ENCODE data around the gene TOGARAM2.
A peak's percentile ranks its signal among the peaks of the same experiment; 100 is the strongest.

The TOGARAM2 gene

DNA sequence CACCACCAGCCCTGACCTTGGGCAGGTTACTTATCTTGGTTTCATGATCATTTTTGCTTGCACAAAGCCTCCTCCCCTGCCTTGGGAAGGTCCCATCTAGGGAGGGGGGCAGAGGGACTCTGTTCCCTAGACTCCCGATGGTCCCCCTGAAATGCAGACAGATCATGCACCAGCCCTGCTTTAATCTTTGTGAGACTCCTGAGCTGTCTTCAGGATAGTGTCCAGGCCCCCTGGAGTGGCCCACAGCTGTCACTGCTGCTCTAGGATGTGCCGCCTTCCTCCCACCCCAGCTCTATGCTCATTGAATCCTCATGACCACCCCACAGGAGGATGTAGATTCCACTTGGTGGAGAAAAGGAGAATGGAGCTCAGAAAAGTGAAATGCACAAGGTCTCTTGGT lies 65.2 kb downstream of the TOGARAM2 start:
- H3K27ac ChIP-seq, result no peak overlapping the region

DNA sequence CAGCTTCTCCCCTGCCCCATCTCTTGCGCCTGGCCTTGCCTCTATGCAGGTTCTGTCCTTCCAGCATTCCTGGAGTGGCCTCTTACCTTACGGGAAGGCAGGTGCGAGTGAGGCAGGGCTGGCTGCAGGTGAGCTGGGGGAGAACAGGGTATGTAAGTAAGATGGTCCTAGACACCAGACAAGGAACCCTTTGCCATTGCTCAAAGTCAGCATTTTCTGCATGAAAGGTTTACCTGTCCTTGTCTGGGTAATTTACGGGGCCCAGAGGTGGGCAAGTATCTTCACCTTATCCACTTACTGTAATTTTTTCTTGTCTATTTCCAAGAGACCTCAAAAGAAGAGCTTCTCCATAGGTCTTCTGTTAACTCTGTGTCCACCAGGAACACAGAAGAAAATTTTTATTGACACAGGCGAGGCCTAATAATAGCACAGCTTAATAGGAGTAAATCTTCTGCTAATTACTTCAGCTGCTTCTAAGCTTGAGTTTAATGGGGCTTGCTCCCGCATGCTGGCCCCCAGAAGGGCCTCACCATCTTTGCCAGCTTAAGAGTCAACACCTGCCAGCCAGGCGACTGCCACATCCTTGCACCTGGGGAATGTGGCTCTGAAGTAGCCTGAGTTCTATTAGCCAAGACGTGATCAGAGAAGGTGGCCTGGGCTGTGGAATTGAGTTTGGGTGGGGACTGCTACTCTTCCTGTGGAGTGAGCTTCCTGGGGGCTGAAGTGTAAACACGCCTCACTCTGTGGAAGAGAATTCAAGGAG lies 66.2 kb downstream of the TOGARAM2 start:
- no peak overlapping the region for H3K27ac ChIP-seq

More for the DNA sequence above, 65.2 kb downstream of the TOGARAM2 start:
- DNase-seq (ENCODE audit: low read depth, low spot score), result no peak

DNA sequence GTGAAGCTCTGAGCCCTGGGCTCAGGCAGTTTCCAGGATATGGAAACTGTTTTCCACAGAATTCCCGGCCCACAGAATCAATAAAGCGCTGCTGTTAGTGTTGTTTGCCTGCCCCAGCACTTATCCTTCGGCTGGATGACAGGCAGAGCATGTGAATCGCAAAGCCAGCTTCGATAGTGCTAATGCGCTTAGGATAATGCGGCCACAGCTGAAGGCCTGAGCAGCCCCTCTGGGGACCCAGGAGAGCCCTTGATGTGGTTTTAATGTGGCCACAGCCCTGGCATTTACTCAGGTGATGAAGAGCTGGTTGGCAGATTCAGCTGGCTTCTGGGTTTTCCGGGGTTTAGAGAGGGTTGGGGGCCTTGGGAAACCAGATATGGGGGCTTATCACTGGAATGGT lies 69.5 kb downstream of the TOGARAM2 start:
- no peak overlapping the region for H3K27ac ChIP-seq
- DNase-seq (ENCODE audit: low read depth, low spot score), result no peak

More for the DNA sequence above, 66.2 kb downstream of the TOGARAM2 start:
- no peak for DNase-seq (ENCODE audit: low read depth, low spot score)

DNA sequence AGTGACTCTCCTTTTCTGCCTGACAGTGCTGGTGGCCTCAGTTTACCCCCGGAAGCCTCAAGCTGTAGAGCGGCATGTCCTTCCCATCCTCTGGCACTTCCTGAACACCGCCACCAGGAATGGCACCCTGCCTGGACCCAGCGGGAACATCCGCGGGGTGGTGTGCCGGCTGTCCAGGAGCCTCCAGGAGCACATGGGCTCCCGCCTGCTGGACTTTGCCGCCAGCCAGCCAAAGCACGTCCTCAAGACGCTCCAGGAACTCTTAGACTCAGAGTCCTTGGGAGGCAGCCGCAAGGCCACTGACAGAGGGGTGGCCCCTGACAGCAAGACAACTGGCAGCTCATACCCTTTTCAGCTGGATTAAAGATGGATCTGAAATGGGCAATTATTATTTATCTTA lies 70.6 kb downstream of the TOGARAM2 start:
- H3K27ac ChIP-seq, result no peak overlapping the region
- no peak for DNase-seq (ENCODE audit: low read depth, low spot score)

DNA sequence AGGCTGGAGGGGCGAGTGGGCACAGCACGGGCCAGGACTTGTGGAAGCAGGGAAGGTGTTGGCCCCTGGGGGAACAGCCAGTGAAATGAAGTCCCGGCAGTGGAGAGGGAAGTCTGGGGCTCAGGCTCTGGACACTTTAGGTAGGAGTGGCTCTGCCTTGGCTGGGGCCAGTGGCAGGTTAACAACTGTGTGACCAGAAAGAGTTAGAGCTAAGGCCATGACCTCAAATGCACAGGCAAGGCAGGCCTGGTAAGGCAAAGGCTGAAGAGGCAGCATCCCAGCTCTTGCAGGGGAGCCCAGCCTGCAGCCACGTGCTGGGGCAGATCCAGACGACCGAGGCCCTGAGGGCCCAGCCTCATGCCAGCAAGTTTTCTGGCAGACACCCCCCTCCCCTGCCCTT lies 71.7 kb downstream of the TOGARAM2 start:
- no peak for DNase-seq (ENCODE audit: low read depth, low spot score)
- no peak overlapping the region for H3K27ac ChIP-seq

DNA sequence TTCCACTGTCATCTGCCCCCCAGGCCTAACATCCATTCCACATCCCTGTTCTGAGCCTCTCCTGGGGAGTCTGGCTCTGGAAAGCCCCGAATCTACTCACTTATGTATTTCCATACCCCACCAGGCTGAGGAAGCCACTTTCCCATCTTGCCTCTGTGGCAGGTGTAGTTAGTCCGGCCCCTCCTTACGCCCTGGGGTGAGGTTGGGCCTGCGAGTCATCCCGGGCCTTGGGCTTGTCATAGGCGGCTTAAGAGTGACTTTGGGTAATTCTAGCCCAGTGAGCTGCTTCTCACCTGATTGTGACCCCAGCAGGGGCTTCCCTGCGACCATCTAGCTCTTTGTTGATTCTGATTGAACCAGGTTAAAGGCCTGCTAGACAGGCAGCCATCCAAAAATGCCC lies 72.1 kb downstream of the TOGARAM2 start:
- no peak overlapping the region for H3K27ac ChIP-seq
- no peak for DNase-seq (ENCODE audit: low read depth, low spot score)

DNA sequence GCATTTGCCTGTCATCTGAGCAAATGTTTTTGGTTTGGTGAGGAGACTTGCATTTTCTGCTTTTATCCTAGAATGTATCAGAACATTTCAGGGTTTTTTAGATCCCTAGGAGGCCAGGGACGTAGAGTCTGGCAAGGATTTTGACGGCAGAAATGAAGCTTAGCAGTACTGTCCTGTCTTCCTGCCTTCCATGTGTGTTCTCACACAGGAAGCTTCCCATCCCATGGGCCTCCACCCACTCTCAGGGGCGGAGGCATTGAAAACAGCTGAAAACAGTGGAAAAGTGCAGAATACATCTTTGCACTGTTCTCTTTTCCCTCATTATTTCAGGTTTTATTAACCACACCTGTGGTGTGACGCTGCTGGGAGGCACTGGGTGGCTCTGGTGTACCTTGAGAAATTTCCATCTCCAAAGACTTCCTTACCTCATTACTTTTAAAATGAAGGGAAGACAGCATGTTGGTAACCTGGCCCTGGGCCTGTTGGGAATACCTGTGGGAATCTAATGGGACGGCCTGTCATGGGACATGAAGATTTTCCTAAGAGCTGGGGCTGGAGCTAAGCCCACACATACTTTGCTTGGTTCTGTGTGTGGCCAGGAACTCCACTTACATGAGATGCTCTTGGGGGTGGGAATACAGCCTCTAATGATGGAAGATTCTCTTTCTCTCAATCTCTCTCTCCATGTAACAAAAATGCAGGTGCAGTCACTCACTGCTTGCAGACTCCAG lies 72.7 kb downstream of the TOGARAM2 start:
- H3K27ac ChIP-seq, result no peak overlapping the region

DNA sequence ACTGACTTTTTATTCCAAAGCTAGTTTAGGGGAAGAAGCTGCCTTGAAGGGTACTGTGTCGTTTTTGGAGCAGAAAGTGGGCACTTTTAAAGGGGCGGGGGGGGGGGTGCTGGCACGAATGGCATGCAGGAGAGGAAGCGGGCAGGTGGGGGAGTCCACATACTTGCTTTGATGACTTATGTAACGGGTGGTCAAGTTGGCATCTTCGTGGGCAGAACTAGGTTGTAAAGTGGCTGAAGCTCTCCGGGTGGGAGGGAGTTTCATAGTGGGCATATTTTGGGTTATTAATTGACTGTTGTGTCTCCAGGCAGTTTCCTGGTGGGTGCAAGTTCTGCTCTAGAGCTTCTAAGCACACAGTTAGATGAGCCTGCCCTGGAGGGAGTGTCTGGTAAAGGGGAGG lies 73.3 kb downstream of the TOGARAM2 start:
- no peak overlapping the region for H3K27ac ChIP-seq
- DNase-seq (ENCODE audit: low read depth, low spot score), result no peak

More for the DNA sequence above, 72.7 kb downstream of the TOGARAM2 start:
- no peak for DNase-seq (ENCODE audit: low read depth, low spot score)

DNA sequence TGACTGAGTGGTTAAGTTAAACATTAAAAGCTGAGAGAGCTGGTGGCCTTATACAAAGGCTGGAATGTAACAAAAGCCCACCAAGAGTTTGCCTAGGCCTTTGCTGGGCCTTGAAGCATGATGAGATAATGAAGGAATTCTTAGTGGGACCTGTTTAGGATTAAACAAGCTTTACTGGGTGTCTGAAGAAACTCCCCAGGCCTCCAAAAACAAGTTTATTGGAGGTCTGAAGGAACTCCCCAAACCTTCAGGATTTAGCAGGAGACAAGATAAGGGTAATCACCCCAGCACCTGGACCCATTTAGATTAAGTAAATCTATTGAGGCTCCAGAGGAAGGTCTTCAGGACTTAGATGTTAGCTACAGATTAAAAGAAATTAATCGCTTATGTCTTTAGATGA lies 74.5 kb downstream of the TOGARAM2 start:
- no peak overlapping the region for H3K27ac ChIP-seq
- no peak for DNase-seq (ENCODE audit: low read depth, low spot score)

DNA sequence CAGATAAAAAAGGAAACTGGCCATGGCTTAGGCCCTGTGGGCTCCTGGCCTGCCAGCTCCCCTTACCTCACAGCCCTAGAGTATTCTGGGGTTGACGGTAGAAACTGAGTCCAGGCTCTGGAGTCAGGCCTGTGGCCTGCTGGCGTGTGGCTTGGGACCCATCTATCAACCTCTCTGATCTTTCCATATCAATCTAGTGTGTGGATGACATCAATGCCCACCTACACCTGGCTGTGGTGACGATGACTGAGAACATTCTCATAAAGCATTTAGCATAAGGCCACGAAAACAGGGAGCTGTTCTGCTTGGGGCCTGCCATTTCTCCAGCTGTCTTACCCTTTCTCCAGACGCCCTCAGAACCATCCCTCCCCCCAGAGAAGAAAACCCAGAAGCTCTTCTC lies 75.4 kb downstream of the TOGARAM2 start:
- H3K27ac ChIP-seq, result no peak overlapping the region
- DNase-seq (ENCODE audit: low read depth, low spot score), result no peak

DNA sequence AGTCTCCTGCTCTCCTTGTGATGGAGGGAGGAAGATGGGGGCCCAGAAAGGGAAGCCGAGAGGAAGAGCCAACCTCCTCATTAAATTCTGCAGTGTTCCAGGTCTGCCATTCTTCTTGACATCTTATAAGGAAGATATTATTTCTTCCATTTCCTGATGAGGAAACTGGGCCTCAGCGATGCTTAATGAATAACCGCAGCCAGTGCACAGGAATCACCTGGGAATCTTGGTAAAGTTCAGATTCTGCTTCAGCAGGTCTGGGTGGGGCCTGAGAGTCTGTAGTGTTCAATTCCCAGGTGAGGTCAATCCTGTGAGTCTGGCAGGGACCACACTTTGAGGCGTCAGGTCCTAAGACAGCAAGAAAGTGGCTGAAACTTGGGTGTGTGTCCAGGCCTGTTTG lies 75.9 kb downstream of the TOGARAM2 start:
- H3K27ac ChIP-seq, result no peak overlapping the region
- no peak for DNase-seq (ENCODE audit: low read depth, low spot score)

DNA sequence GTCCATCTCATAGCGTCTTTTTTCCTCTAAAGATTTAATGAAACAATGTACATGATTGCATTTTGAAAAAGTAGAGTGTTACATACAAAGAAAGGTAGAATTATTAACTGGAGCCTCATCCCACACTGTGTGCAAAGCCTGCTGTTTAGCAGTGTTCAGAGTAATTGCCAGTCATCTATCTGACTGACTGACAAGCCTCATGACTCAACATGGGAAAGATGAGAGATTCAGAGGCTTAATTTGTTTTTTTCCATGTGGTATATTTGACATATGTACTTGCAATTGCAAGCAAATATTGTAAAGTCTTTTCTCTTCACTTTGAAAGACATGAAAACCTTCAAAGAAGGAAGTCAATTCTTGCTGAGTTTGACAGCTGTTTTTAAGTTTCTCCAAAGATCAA lies 78.5 kb downstream of the TOGARAM2 start:
- DNase-seq (ENCODE audit: low read depth, low spot score), result no peak

DNA sequence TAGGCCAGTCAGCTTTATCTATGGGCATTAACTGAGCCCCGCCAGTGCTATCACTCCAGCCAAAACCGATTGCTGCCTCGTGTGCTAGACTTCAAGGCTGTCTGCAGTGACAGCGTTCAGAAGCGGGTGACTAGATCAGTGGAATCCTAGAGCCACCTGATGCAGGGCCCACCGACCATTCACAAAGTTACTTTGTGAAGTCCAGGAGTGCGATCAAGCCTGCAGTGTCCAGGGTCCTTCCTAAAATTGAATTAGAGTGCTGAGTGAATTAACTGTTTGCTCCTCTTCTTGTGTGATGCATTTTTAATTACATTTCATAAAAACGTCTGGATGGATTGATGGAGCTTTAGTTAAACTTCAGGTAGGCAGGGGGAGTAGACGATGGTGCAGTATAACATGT lies 79.3 kb downstream of the TOGARAM2 start:
- H3K27ac ChIP-seq, result no peak overlapping the region
- DNase-seq (ENCODE audit: low read depth, low spot score), result no peak

More for the DNA sequence above, 78.5 kb downstream of the TOGARAM2 start:
- no peak overlapping the region for H3K27ac ChIP-seq

DNA sequence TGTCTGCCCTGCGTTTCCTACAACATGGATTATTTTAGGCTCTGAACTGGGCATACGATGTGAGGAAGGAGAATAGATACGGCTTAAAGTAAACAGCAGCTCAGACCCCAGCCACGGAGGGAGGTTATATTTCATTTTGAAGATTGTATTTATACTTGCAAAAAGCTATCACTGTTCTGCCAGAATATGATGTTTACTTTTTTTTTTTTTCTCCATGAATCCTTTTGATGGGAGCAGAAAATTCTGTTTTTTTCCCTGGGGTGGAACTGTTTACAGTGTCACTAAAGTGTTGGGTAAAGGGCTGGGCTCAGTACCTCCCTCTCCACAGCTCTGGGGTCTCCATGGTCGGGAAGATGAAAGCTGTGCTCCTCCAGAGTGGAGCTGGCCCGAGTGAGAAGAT lies 80.1 kb downstream of the TOGARAM2 start:
- no peak overlapping the region for H3K27ac ChIP-seq
- no peak for DNase-seq (ENCODE audit: low read depth, low spot score)

DNA sequence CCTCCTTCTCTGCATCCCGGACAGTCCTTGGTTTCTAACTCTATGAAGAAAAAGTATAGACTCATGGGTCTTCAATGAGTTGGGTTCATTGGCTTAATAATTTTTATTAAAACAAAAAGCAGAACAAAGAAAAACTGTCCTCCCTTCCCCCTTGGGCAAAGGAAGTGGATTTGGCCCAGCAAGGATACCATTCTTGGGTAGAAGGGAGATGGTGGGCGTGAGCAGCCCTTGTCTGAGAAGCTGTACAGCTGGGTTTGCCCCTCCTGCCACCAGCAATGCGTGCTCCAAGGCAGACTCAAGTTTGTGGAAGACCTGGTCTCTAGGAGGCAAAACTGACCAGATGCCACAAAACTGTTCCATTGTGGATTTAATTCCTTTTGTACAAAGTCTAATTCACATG lies 80.5 kb downstream of the TOGARAM2 start:
- no peak for DNase-seq (ENCODE audit: low read depth, low spot score)
- no peak overlapping the region for H3K27ac ChIP-seq

DNA sequence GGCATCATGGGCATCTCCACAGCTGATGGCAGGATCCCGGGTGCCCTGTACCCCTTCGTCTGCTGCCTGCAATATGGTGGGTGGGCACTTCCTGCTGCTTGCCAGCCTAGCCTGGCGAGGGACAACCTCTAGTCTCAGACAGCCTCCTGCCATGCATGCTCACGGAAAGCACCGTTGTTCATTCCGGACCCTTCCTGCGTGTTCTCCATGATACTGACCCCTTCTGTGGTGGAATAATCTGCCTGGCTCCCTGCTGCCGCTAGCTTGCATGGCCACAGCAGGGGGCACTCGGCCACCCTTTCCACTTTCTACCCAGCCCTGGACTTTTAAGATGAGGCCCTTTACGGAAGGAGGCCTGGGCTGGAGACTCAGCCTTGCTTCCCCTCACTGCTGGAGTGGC lies 81.3 kb downstream of the TOGARAM2 start:
- no peak overlapping the region for H3K27ac ChIP-seq
- no peak for DNase-seq (ENCODE audit: low read depth, low spot score)

DNA sequence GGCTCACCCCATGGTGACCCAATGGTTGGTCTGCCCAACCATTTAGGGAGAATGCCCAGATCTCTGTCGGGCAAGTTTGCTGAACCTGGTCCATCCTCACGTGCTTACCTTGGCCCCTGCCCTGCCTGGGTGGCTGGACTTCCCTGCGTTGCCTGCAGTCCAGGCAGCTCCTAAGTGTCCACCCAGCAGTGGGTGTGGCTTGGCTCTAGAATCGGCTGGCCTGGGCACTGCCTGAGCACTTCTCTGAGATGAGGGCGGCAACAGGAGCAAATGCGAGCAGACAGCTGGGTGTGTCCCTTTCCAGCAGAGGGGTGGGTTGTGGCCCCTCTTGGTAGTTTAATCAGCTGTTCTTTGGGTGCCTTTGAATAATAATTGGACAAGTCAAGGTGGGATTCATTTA lies 82.0 kb downstream of the TOGARAM2 start:
- DNase-seq (ENCODE audit: low read depth, low spot score), result no peak
- H3K27ac ChIP-seq, result no peak overlapping the region

DNA sequence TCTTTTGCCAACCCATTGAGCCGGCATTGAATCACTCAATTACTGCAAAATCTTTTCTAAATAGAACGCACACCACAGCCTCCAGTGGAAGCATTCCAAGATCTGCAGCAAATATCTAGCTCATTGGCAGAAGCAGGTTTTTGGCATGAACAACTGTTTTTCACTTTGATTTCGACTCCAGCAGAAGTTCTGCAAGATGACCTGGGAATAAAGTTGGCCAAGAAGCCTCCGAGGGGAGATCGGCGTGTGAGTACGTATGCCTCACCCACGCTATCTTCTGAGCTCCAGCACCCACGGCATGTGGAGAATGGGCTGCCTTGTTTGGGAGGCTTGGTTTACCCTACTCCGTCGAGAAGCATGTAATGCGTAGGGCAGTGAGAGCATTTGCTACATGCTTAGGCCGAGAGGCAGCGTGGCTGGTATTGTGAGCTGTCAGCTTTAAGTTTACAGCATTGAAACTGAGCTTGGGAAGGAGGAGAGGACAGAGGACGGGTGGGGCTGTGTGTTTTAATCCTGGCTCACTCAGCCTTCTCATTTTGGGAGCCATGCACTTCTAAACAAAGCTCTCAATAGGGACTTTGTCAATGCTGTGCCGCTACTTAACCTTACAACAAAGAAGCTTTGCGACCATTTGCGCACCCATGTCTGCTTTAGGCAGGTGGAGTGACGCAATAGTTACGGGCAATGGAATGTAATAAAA lies 82.7 kb downstream of the TOGARAM2 start:
- DNase-seq (ENCODE audit: low read depth, low spot score), result no peak
- H3K27ac ChIP-seq, result peak overlapping the region; percentile 19

DNA sequence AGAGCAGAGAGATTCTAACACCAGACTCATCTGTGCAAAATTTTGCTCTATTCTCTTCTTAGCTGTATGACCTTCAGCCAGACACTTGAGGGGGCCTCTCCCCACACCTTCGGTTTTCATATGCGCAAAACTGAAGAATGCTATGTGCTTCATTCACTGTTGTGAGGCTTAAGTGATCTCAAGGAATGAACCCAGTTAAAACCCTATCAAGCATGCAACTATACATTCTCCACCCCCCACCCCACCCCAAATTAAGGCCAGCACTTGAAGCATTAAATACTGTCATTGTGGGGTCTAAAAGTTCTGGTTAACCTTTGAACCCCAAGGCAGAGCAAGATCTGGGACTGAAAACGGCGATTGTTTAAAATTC lies 83.2 kb downstream of the TOGARAM2 start:
- peak overlapping the region; percentile 19 for H3K27ac ChIP-seq
- DNase-seq (ENCODE audit: low read depth, low spot score), result no peak

DNA sequence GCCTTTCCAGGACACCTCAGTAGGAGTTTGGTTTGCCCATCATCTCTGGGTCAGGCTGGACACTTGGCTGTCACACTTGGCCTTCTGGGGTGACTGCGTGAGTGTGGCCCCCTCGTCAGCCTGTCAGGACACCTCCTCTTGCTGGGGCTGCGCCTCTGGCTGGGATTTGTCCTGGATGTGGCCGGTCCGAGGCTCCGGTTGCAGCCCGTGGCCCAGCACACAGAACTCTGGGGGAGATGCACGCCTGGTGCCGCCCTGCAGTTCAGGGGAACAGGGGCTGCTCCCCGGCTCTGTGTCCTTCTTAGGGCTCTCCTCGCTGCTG lies 83.6 kb downstream of the TOGARAM2 start:
- H3K27ac ChIP-seq, result peak overlapping the region; percentile 76
- no peak for DNase-seq (ENCODE audit: low read depth, low spot score)

DNA sequence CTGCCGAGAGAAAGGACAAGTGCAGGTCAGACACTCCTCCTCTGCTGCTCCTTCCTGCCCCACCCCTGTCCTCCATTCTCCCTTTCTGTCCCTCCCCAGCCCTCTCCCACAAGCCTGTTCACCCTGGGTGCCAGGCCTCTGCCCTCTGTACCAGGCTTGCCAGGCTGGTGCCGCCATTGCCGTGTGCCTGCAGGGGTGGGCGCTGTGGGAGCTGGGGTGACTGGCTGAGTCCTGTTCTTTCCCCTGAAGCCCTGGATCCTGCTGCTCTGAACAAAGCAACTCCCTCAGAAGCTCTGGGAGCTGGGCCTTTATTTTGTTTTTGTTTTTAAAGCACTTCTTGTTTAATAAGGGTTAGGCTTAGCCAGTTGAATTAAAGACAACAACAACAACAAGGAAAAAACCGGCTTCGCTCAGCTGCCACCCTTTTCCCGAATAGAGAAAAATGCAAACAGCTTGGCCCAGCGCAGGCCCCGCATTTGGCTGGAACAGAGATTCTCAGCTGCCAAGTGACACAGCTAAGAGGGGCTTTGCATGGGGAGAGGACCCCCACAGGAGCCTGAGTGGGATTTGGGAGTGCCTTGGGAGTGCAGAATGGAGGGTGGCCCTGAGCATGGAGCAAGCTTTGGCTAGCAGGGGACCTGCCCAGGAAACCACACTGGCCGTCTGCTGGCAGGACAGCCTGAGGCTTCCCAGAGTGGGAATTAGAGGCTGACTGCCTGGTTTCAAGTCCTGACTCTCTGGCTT lies 84.1 kb downstream of the TOGARAM2 start:
- DNase-seq (ENCODE audit: low read depth, low spot score), result no peak
- peak overlapping the region; percentile 76 for H3K27ac ChIP-seq
